SK-N-SH treated with all-trans-retinoic acid at 6 μM for 48 hours (cell line): Measurements from ENCODE around the gene FBXO42.

Experiments
- ARNTL ChIP-seq: fragments of 450-650 bp; formaldehyde crosslinking; IDR thresholded peaks from 2 replicates; pipeline ENCODE4 v1.5.0; 2020; ENCODE audit warnings: low read depth, mild to moderate bottlenecking, moderate library complexity, borderline replicate concordance
- BACH2 ChIP-seq: fragments of 250-450 bp; sonication (Bioruptor Pico); IDR thresholded peaks from 2 replicates; pipeline ENCODE4 v1.9.0; 2021; ENCODE audit warnings: mild to moderate bottlenecking, borderline replicate concordance
- CREB5 ChIP-seq: fragments of 250-450 bp; sonication (Bioruptor Pico); IDR thresholded peaks from 2 replicates; pipeline ENCODE4 v1.5.1; 2020; ENCODE audit warnings: low read depth, mild to moderate bottlenecking, moderate library complexity
- CSDC2 ChIP-seq: fragments of 250-450 bp; sonication (Bioruptor Pico); IDR thresholded peaks from 2 replicates; pipeline ENCODE4 v1.5.0; 2020; ENCODE audit warnings: mild to moderate bottlenecking, moderate library complexity
- PATZ1 ChIP-seq: fragments of 250-450 bp; sonication (Bioruptor Pico); IDR thresholded peaks from 2 replicates; pipeline ENCODE4 v1.8.0; 2020; ENCODE audit warnings: mild to moderate bottlenecking, moderate library complexity, borderline replicate concordance
- POU6F1 ChIP-seq: fragments of 250-450 bp; sonication (Bioruptor Pico); IDR thresholded peaks from 2 replicates; pipeline ENCODE4 v1.8.0; 2021; ENCODE audit warnings: low read depth, mild to moderate bottlenecking, moderate library complexity, borderline replicate concordance
- SNAI2 ChIP-seq: fragments of 250-450 bp; sonication (Bioruptor Pico); IDR thresholded peaks from 2 replicates; pipeline ENCODE4 v1.5.0; 2020; ENCODE audit warnings: mild to moderate bottlenecking, moderate library complexity
- TSHZ2 ChIP-seq: fragments of 250-450 bp; sonication (Bioruptor Pico); IDR thresholded peaks from 2 replicates; pipeline ENCODE4 v1.5.0; 2020; ENCODE audit warnings: mild to moderate bottlenecking, moderate library complexity
- ZC3H10 ChIP-seq: fragments of 250-450 bp; sonication (Bioruptor Pico); IDR thresholded peaks from 2 replicates; pipeline ENCODE4 v1.5.1; 2021; ENCODE audit warnings: mild to moderate bottlenecking, moderate library complexity

- TF ChIP-seq TSHZ2 (CRISPR knock-in tag) (no peak), ZC3H10 (no peak), ARNTL (CRISPR knock-in tag) (no peak), PATZ1 (CRISPR knock-in tag) (no peak), BACH2 (CRISPR knock-in tag) (no peak), CREB5 (CRISPR knock-in tag) (no peak), POU6F1 (no peak), CSDC2 (CRISPR knock-in tag) (no peak), SNAI2 (no peak)
These were observed 58.7 kb downstream of the FBXO42 start for GRCh38 chr1:16293538-16293937.
